ENCODE measurements around the gene MRC2.

The MRC2 gene

GRCh38 chr17:62701706-62702085, 74.2 kb downstream of the MRC2 start:
- DNase-seq (ENCODE audit: extremely low spot score) = no peak
- TF ChIP-seq HDGF (IDR thresholded peaks at IDR 0.05; ENCODE audit: borderline replicate concordance) (no peak), ELF4 (IDR thresholded peaks at IDR 0.05) (no peak), SP1 (IDR thresholded peaks at IDR 0.05) (no peak), FOXA1 (IDR thresholded peaks at IDR 0.05) (no peak), NFRKB (IDR thresholded peaks at IDR 0.05) (no peak), LEF1 (IDR thresholded peaks at IDR 0.05; ENCODE audit: borderline replicate concordance) (no peak), ARNT (IDR thresholded peaks at IDR 0.05) (no peak), BHLHE40 (IDR thresholded peaks at IDR 0.05; ENCODE audit: borderline replicate concordance) (no peak), CTBP1 (IDR thresholded peaks at IDR 0.05; ENCODE audit: borderline replicate concordance) (no peak), SUZ12 (IDR thresholded peaks at IDR 0.05) (no peak)
- POLR2A ChIA-PET = no interaction called here
- CTCF ChIA-PET = no interaction called here

- no peak for DNase-seq (ENCODE audit: extremely low spot score)
- no peak for TF ChIP-seq L3MBTL2 (conservative IDR thresholded peaks at IDR 0.05)
- ChIA-PET POLR2A (no interaction called here), CTCF (interaction anchor here (0.6 kb wide), 1 partner anchor 240 kb away, joined by 3 read pairs; no protein-coding TSS in a partner anchor)
Measured at GRCh38 chr17:62702746-62703260, 75.3 kb downstream of the MRC2 start.

- ChIA-PET POLR2A (no interaction called here), CTCF (interaction anchor here (0.6 kb wide), 1 partner anchor 240 kb away, joined by 3 read pairs; no protein-coding TSS in a partner anchor)
- no peak for DNase-seq (ENCODE audit: extremely low spot score)
- TF ChIP-seq HDGF (IDR thresholded peaks at IDR 0.05; ENCODE audit: borderline replicate concordance) (no peak), CTBP1 (IDR thresholded peaks at IDR 0.05; ENCODE audit: borderline replicate concordance) (no peak), NFRKB (IDR thresholded peaks at IDR 0.05) (no peak), PKNOX1 (IDR thresholded peaks at IDR 0.05) (no peak), SUZ12 (IDR thresholded peaks at IDR 0.05) (no peak), ELF4 (IDR thresholded peaks at IDR 0.05) (no peak), L3MBTL2 (conservative IDR thresholded peaks at IDR 0.05) (no peak), LEF1 (IDR thresholded peaks at IDR 0.05; ENCODE audit: borderline replicate concordance) (no peak)
Measured at GRCh38 chr17:62703261-62703775, 75.8 kb downstream of the MRC2 start.

GRCh38 chr17:62703776-62704380, 76.4 kb downstream of the MRC2 start:
- no peak for TF ChIP-seq L3MBTL2 (conservative IDR thresholded peaks at IDR 0.05)
- TF ChIP-seq HDGF (IDR thresholded peaks at IDR 0.05; ENCODE audit: borderline replicate concordance) = no peak
- no peak for TF ChIP-seq NFRKB (IDR thresholded peaks at IDR 0.05)
- TF ChIP-seq FOXK2 (IDR thresholded peaks at IDR 0.05) = no peak
- TF ChIP-seq PKNOX1 (IDR thresholded peaks at IDR 0.05) = no peak
- peak; percentile 70 for TF ChIP-seq FOXM1 (IDR thresholded peaks at IDR 0.05; ENCODE audit: borderline replicate concordance)
- no peak for TF ChIP-seq ZNF384 (IDR thresholded peaks at IDR 0.05)
- no peak for TF ChIP-seq SUZ12 (IDR thresholded peaks at IDR 0.05)
- no peak for TF ChIP-seq FOXA1 (IDR thresholded peaks at IDR 0.05)
- TF ChIP-seq CTBP1 (IDR thresholded peaks at IDR 0.05; ENCODE audit: borderline replicate concordance) = no peak
- peak; percentile 41; the same call in 1 of the 2 replicates for TF ChIP-seq ARNT (IDR thresholded peaks at IDR 0.05)
- no peak for TF ChIP-seq TARDBP (IDR thresholded peaks at IDR 0.05)
- no peak for TF ChIP-seq BHLHE40 (IDR thresholded peaks at IDR 0.05; ENCODE audit: borderline replicate concordance)
- DNase-seq (ENCODE audit: extremely low spot score) = peak; percentile 88
- ChIA-PET POLR2A (no interaction called here), CTCF (no interaction called here)

GRCh38 chr17:62704381-62704971, 77.0 kb downstream of the MRC2 start:
- ChIA-PET POLR2A (interaction anchor here (0.6 kb wide), 1 partner anchor 136 kb away, joined by 3 read pairs; no protein-coding TSS in a partner anchor), CTCF (no interaction called here)
- no peak for DNase-seq (ENCODE audit: extremely low spot score)
- TF ChIP-seq L3MBTL2 (conservative IDR thresholded peaks at IDR 0.05) (peak; percentile 32; the same call in 1 of the 2 replicates), LEF1 (IDR thresholded peaks at IDR 0.05; ENCODE audit: borderline replicate concordance) (no peak)

- POLR2A ChIA-PET = no interaction called here
Measured at GRCh38 chr17:62705156-62705777, 77.8 kb downstream of the MRC2 start.

More at GRCh38 chr17:62705156-62705777, 77.8 kb downstream of the MRC2 start:
- no peak for TF ChIP-seq SUZ12 (IDR thresholded peaks at IDR 0.05)
- no peak for TF ChIP-seq PKNOX1 (IDR thresholded peaks at IDR 0.05)
- no peak for TF ChIP-seq TARDBP (IDR thresholded peaks at IDR 0.05)
- TF ChIP-seq CTBP1 (IDR thresholded peaks at IDR 0.05; ENCODE audit: borderline replicate concordance) = no peak
- TF ChIP-seq LEF1 (IDR thresholded peaks at IDR 0.05; ENCODE audit: borderline replicate concordance) = no peak
- TF ChIP-seq ARNT (IDR thresholded peaks at IDR 0.05) = no peak
- no peak for TF ChIP-seq FOXA1 (IDR thresholded peaks at IDR 0.05)
- no peak for TF ChIP-seq ELF4 (IDR thresholded peaks at IDR 0.05)
- TF ChIP-seq HDGF (IDR thresholded peaks at IDR 0.05; ENCODE audit: borderline replicate concordance) = no peak
- no peak for TF ChIP-seq L3MBTL2 (conservative IDR thresholded peaks at IDR 0.05)
- no peak for TF ChIP-seq BHLHE40 (IDR thresholded peaks at IDR 0.05; ENCODE audit: borderline replicate concordance)
- no peak for TF ChIP-seq FOXK2 (IDR thresholded peaks at IDR 0.05)
- TF ChIP-seq ZNF384 (IDR thresholded peaks at IDR 0.05) = no peak
- no peak for TF ChIP-seq FOXM1 (IDR thresholded peaks at IDR 0.05; ENCODE audit: borderline replicate concordance)
- no peak for DNase-seq (ENCODE audit: extremely low spot score)
- CTCF ChIA-PET = no interaction called here

Data from HEK293T (cell line).